ENCODE measurements around the gene C2orf42. TPM values are rescaled to one million over a fixed set of nuclear protein-coding genes. Genes with fewer than 3 reads are reported as not detected.
A peak's percentile ranks its signal among the peaks of the same experiment; 100 is the strongest.

The C2orf42 gene
- total RNA-seq, 1 donor, result 26.9 TPM

DNA sequence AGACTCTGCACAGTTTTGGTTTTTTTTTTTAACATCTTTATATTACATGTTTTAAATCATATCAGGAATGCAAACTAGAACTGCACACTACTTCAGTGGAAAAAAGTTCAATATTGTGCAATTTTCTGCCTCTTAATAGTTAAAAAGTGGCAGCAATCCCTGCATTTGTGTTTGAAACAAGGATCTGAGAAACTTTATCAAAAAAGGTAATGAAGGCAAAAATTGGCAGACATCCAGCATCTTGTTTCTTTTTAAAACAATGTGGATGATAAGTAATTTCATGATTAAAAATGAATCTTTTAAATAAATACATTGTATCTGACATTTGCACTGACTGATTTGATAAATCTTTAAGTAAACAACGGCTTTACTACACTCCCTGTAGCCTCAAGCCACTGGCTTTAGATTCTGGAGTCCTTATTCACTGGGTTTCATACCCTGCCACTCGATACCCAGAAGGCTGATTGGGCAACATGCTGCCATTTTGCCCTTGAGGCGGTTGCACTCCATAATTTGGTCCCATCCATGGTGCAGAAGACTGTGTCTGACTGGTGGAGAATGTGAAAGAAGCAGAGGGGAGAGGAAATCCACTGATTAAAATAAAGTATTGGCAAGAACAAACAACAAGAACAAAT, 21.6 kb upstream of the C2orf42 start:
- TF ChIP-seq, protein P1, sequence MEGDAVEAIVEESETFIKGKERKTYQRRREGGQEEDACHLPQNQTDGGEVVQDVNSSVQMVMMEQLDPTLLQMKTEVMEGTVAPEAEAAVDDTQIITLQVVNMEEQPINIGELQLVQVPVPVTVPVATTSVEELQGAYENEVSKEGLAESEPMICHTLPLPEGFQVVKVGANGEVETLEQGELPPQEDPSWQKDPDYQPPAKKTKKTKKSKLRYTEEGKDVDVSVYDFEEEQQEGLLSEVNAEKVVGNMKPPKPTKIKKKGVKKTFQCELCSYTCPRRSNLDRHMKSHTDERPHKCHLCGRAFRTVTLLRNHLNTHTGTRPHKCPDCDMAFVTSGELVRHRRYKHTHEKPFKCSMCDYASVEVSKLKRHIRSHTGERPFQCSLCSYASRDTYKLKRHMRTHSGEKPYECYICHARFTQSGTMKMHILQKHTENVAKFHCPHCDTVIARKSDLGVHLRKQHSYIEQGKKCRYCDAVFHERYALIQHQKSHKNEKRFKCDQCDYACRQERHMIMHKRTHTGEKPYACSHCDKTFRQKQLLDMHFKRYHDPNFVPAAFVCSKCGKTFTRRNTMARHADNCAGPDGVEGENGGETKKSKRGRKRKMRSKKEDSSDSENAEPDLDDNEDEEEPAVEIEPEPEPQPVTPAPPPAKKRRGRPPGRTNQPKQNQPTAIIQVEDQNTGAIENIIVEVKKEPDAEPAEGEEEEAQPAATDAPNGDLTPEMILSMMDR (IDR thresholded peaks at IDR 0.05; ENCODE audit: insufficient read depth, low read length), result no peak
- DNase-seq (ENCODE audit: low read depth), result peak; percentile 45
- H3K4me3 ChIP-seq (ENCODE audit: low read depth, low read length), result no peak overlapping the region

DNA sequence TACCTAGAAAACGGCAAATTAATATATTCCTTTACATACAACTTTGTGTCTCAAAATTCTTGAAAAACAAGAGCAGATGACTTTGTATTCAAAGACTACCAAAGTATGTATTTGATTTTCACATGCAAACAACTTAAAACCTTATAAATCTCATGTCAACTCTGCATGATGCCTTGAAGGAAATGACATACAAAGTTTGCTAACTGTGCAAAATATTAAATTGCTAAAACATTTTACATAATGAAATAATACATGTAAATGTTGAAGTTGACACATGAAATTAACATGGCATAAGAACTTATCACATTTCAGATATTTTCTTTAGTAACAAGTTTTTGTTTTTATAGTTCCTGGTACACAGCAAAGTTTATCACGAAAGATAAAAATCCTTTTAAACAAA, 20.8 kb upstream of the C2orf42 start:
- DNase-seq (ENCODE audit: low read depth), result no peak
- TF ChIP-seq, protein P1 (IDR thresholded peaks at IDR 0.05; ENCODE audit: insufficient read depth, low read length), result no peak
- no peak overlapping the region for H3K4me3 ChIP-seq (ENCODE audit: low read depth, low read length)

DNA sequence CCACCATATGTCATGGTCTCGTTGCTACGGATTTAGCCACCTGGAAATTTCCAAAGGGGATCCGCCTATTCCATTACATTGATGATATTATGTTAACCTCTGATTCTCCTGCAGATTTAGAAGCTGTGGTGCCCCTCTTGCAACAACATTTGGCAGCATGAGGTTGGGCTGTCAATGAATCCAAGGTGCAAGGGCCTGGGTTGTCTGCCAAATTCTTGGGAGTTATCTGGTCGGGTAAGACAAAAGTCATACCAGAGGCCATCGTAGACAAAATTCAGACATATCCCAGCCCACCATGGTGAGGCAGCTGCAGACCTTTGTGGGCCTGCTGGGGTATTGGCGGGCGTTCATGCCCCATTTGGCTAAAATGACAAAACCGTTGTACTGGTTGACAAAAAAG, 13.6 kb upstream of the C2orf42 start:
- no peak overlapping the region for H3K4me3 ChIP-seq (ENCODE audit: low read depth, low read length)
- TF ChIP-seq, protein P1 (IDR thresholded peaks at IDR 0.05; ENCODE audit: insufficient read depth, low read length), result no peak
- no peak for DNase-seq (ENCODE audit: low read depth)

DNA sequence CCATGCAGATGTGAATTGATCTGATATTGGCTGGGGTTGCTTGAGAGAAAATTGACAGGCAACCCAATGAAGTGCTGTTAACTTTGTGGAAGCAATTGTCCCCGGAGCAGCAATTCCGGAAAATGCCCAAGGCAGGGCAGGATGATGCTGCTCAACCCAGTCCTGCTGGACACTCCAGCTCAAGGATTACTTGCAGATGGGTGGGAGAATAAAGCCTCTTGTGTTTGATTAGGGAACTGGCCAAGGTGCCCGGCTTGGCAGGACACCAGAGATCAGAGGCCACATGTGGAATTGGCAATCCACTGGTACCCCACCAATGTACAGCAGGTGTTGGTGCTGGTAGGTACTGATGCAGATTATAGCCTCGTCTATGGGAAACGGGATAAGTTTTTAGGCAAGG, 12.3 kb upstream of the C2orf42 start:
- TF ChIP-seq, protein P1 (IDR thresholded peaks at IDR 0.05; ENCODE audit: insufficient read depth, low read length), result no peak
- DNase-seq (ENCODE audit: low read depth), result no peak
- H3K4me3 ChIP-seq (ENCODE audit: low read depth, low read length), result no peak overlapping the region

DNA sequence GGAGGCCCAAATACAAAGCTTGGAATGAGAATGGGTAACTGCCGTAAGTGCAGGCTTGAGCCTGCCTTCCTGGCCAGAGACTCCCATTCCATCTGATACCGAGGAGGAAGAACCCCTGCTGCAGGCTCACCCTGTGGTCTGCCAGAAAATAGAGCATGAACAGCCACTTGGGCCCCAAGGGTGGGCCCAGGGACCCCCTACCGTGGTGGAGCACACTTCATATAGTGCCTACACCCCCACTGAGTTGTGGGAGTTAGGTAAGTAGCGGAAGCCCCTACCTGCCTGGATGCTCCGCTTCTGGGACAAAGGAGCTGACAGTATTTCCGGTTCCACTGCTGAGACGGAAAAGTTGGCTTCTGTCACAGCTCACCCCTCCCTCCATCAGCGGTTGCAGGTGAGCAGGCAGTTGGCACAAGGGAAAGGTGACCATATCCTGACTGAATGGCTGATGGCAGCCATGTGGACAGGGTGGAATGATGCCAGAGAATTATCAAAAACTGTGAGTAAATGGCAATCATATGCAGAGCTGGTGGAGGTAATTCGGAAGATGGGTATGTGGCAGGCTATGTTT, 11.5 kb upstream of the C2orf42 start:
- H3K4me3 ChIP-seq (ENCODE audit: low read depth, low read length), result no peak overlapping the region
- TF ChIP-seq, protein P1 (IDR thresholded peaks at IDR 0.05; ENCODE audit: insufficient read depth, low read length), result no peak
- no peak for DNase-seq (ENCODE audit: low read depth)

DNA sequence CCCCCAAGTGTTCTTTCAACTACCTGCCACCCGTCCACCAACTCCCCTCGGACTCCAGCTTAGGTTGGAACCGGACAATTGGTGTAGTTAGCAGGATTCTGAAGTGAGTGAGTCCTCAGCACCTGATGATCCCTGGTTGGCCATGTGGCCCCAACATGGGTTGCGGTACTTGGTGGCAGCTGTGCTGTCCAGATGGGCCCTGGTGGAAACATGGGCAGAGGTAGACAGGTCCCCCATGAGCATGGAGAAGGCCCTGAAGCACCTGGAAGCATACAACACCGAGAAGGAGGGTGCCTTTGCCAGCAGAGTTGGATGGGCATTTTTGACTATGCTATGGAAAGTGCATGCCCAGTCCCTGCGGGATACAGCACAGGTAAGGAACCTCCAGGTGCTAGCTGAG, 11.0 kb upstream of the C2orf42 start:
- TF ChIP-seq, protein P1 (IDR thresholded peaks at IDR 0.05; ENCODE audit: insufficient read depth, low read length), result no peak
- DNase-seq (ENCODE audit: low read depth), result no peak
- no peak overlapping the region for H3K4me3 ChIP-seq (ENCODE audit: low read depth, low read length)
